Measurements from ENCODE around the gene KCNIP3.

KCNIP3 gene

DNA sequence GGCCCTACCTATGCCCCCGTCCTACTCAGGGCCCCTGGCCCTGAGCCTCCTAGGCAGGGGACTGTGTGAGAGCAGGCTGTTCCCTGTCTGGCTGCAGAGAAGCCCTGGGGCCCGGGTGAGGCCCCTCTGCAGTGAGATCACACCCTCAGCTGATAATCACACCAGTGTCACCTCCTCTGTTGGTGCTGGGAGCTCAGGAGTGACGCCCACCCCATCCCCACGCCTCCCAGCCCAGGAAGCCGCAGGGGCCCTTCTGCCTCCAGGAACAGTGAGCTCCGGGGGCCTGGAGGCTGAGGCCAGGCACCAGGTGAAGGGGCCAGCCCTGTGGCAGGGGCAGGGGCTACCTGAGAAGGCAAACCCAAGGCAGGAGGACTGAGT, 20.0 kb downstream of the KCNIP3 start:
- no peak for DNase-seq (ENCODE audit: extremely low spot score)
- ChIA-PET CTCF (interaction anchor here (0.8 to 1.6 kb wide), 2 partner anchors 72 to 85 kb away, joined by 3 to 4 read pairs; no protein-coding TSS in a partner anchor), POLR2A (no interaction called here)
- TF ChIP-seq LEF1 (IDR thresholded peaks at IDR 0.05; ENCODE audit: borderline replicate concordance) = no peak

DNA sequence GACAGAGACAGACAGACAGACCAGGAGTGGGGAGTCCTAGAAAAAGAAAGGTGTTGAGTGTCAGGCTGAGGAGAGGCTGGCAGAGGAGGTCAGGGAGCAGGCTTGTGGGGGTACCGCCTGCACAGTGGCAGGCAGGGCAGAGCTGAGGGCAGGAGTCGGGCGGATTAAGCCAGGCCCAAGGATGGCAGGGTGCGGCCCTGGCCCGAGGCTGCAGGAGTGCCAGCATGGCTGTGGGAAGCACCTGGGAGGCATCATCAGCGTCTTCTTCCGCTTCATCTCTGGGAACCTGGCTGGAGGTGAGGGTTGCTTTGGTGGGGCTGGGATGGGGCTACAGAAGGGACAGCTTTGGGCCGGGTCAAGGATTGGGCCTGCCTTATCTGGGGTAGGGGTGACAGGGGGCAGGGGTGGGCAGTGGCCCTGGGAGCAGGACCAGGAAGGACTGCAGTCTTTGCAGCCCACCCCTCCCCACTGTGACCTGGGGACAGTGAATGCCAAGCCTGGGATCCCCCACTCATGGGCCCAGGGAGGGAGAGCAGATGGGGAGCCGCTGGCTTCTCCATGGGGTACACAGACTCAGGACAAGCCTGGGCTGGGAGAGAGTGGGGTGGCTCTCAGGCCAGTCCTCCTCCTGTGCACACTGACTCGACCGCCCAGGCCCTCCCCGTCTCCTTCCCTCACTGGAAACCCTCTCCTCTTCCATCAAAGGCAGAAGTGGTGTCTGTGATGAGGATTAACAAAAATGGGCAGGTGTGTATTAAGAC, 20.7 kb downstream of the KCNIP3 start:
- TF ChIP-seq BHLHE40 (IDR thresholded peaks at IDR 0.05; ENCODE audit: borderline replicate concordance) (no peak), SUZ12 (IDR thresholded peaks at IDR 0.05) (no peak), ELF4 (IDR thresholded peaks at IDR 0.05) (no peak), TARDBP (IDR thresholded peaks at IDR 0.05) (no peak), NFRKB (IDR thresholded peaks at IDR 0.05) (no peak), LEF1 (IDR thresholded peaks at IDR 0.05; ENCODE audit: borderline replicate concordance) (no peak), CTBP1 (IDR thresholded peaks at IDR 0.05; ENCODE audit: borderline replicate concordance) (no peak), L3MBTL2 (conservative IDR thresholded peaks at IDR 0.05) (no peak), ZNF384 (IDR thresholded peaks at IDR 0.05) (no peak), FOXK2 (IDR thresholded peaks at IDR 0.05) (no peak), ARNT (IDR thresholded peaks at IDR 0.05) (no peak)
- TF ChIP-seq, protein P1, sequence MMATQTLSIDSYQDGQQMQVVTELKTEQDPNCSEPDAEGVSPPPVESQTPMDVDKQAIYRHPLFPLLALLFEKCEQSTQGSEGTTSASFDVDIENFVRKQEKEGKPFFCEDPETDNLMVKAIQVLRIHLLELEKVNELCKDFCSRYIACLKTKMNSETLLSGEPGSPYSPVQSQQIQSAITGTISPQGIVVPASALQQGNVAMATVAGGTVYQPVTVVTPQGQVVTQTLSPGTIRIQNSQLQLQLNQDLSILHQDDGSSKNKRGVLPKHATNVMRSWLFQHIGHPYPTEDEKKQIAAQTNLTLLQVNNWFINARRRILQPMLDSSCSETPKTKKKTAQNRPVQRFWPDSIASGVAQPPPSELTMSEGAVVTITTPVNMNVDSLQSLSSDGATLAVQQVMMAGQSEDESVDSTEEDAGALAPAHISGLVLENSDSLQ (IDR thresholded peaks at IDR 0.05) = no peak
- POLR2A ChIA-PET = no interaction called here
- CTCF ChIA-PET = interaction anchor here (0.8 to 1.6 kb wide), 3 partner anchors 67 to 86 kb away, joined by 3 to 4 read pairs (median 3); no protein-coding TSS in a partner anchor
- no peak for DNase-seq (ENCODE audit: extremely low spot score)

DNA sequence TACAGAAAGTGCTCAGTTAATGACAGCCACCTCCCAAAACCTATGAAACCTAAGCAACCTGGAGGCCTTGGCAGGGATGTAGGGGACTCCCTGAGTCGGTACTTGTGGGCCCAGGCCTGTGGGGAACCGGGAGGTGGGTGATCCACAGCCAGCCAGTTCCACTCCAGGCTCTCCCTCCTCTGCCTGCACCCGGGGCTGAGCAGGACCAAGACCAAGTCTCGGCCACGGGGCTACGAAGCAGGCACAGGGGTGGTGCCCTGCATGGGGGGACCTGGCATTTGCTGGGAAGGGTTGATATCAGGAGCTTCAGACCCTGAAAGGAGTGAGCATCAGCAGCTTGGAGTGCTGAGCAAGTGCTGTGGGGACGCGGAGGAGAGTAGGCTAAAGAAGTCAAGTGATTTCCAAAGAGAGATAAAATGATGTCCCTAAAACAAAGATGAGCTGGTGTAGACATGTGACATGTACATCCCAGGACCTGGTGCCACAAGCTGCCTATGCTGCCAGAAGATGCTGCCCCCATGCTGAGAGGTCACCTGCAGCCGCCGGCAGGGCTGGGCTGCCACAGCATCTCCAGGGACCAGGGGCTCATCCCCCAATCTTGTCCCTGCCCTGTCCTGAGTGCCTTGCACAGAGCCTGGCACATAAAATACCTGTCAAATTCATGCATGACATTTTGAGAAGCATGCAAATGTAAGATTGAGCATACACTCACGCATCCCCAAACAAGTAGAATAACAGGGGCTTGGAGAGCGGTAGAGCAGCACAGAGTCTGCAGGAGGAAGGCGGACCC, 21.5 kb downstream of the KCNIP3 start:
- POLR2A ChIA-PET = no interaction called here
- no peak for DNase-seq (ENCODE audit: extremely low spot score)
- TF ChIP-seq HDGF (IDR thresholded peaks at IDR 0.05; ENCODE audit: borderline replicate concordance) (no peak), SUZ12 (IDR thresholded peaks at IDR 0.05) (no peak), TARDBP (IDR thresholded peaks at IDR 0.05) (no peak), ZNF384 (IDR thresholded peaks at IDR 0.05) (no peak), BHLHE40 (IDR thresholded peaks at IDR 0.05; ENCODE audit: borderline replicate concordance) (no peak), LEF1 (IDR thresholded peaks at IDR 0.05; ENCODE audit: borderline replicate concordance) (no peak), FOXA1 (IDR thresholded peaks at IDR 0.05) (no peak), ARNT (IDR thresholded peaks at IDR 0.05) (no peak), CTBP1 (IDR thresholded peaks at IDR 0.05; ENCODE audit: borderline replicate concordance) (no peak), L3MBTL2 (conservative IDR thresholded peaks at IDR 0.05) (no peak)
- TF ChIP-seq, protein P1 (IDR thresholded peaks at IDR 0.05) = no peak
- CTCF ChIA-PET = interaction anchor here (0.9 kb wide), 1 partner anchor 87 kb away, joined by 3 read pairs; no protein-coding TSS in a partner anchor

DNA sequence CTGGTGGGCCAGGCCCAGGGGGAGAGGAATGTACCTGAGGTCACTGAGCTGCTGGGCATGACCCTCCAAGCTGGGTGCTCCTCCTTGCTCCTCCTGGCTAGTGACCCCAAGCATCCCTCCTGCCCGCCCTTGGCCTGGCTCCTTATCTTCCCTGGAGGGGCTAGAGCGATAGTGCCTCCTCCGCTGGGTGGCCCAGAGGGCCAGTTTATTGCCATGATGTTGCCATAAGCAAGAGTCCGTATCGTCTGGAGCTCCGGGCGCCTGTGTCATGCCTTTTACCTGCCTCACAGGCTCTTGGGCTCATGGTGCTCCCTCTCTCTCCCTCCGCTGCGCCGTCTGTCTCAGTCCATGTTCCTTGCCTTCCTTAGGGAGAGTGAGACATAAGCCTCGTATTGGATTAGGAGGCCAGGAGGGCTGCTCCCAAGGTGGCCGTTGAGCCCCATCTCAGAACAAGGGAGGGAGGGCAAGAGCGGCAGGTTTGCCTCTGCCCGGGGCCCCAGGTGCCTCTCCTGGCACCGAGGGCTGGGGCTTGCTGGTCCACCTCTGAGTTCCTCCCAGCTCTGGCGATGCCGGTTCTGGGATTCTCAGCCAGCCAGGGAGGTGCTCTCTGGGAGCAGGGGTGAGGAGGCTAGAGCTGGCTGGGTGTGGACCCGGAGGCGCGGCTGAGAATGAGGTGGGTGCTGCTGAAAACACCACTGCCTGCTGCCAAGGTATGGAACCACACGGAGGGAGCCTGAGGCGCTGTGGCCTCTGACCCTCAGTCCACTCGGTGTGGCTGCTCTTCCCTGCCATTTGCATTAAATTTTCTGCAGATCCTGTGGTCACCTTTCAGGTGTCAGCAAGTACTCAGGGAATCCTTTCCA, 22.6 kb downstream of the KCNIP3 start:
- POLR2A ChIA-PET = no interaction called here
- no peak for TF ChIP-seq BHLHE40 (IDR thresholded peaks at IDR 0.05; ENCODE audit: borderline replicate concordance)
- TF ChIP-seq LEF1 (IDR thresholded peaks at IDR 0.05; ENCODE audit: borderline replicate concordance) = no peak
- TF ChIP-seq SP1 (IDR thresholded peaks at IDR 0.05) = no peak
- TF ChIP-seq FOXM1 (IDR thresholded peaks at IDR 0.05; ENCODE audit: borderline replicate concordance) = no peak
- TF ChIP-seq L3MBTL2 (conservative IDR thresholded peaks at IDR 0.05) = no peak
- no peak for TF ChIP-seq FOXK2 (IDR thresholded peaks at IDR 0.05)
- no peak for TF ChIP-seq CTBP1 (IDR thresholded peaks at IDR 0.05; ENCODE audit: borderline replicate concordance)
- no peak for TF ChIP-seq ZNF384 (IDR thresholded peaks at IDR 0.05)
- no peak for TF ChIP-seq FOXA1 (IDR thresholded peaks at IDR 0.05)
- CTCF ChIA-PET = interaction anchor here (0.9 kb wide), 1 partner anchor 88 kb away, joined by 3 read pairs; no protein-coding TSS in a partner anchor
- no peak for DNase-seq (ENCODE audit: extremely low spot score)

DNA sequence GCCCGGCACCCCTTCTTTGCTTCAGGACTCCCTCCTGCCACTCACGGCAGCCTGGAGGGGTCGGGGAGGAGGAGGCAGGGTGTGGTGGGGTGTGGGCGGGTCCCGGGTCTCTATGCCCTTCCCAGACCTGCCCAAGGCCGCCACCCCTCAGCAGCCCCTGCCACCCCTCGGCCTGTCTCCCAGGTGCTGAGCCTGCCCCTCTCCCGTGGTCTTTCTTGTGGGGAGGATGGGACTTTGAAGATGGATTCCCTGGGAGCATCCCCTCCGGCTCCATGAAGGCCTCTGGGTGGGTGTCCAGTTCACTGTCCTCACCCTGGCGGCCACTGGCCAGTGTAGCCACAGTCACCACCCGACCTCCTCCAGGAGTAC, 23.2 kb downstream of the KCNIP3 start:
- POLR2A ChIA-PET = no interaction called here
- DNase-seq (ENCODE audit: extremely low spot score) = no peak
- TF ChIP-seq TARDBP (IDR thresholded peaks at IDR 0.05) = no peak
- TF ChIP-seq, protein P1 (IDR thresholded peaks at IDR 0.05) = no peak
- no peak for TF ChIP-seq FOXA1 (IDR thresholded peaks at IDR 0.05)
- no peak for TF ChIP-seq CTBP1 (IDR thresholded peaks at IDR 0.05; ENCODE audit: borderline replicate concordance)
- TF ChIP-seq LEF1 (IDR thresholded peaks at IDR 0.05; ENCODE audit: borderline replicate concordance) = no peak
- TF ChIP-seq SP1 (IDR thresholded peaks at IDR 0.05) = no peak
- TF ChIP-seq ARNT (IDR thresholded peaks at IDR 0.05) = no peak
- no peak for TF ChIP-seq SUZ12 (IDR thresholded peaks at IDR 0.05)
- TF ChIP-seq ZNF384 (IDR thresholded peaks at IDR 0.05) = no peak
- no peak for TF ChIP-seq BHLHE40 (IDR thresholded peaks at IDR 0.05; ENCODE audit: borderline replicate concordance)
- TF ChIP-seq L3MBTL2 (conservative IDR thresholded peaks at IDR 0.05) = no peak
- no peak for TF ChIP-seq FOXK2 (IDR thresholded peaks at IDR 0.05)
- TF ChIP-seq HDGF (IDR thresholded peaks at IDR 0.05; ENCODE audit: borderline replicate concordance) = no peak
- no peak for TF ChIP-seq NFRKB (IDR thresholded peaks at IDR 0.05)
- CTCF ChIA-PET = no interaction called here
